Amygdala (tissue), 56 donors: ENCODE results near the gene CBARP.
"Not testable (repeated sequence)": the region's sequence is repeated elsewhere in the genome, so short reads cannot be mapped to it uniquely, and the experiment has no call there.

Experiments used
- DNase-seq, 56 donors: peaks; one replicate each; lab custom pipeline; 2025; lab: John Stamatoyannopoulos, UW

The CBARP gene

GRCh38 chr19:1200614-1201013 is 37.2 kb downstream of the CBARP start:
- DNase-seq: not testable (repeated sequence)

- DNase-seq: no peak
These were observed 38.3 kb downstream of the CBARP start for GRCh38 chr19:1199531-1199930.

DNA sequence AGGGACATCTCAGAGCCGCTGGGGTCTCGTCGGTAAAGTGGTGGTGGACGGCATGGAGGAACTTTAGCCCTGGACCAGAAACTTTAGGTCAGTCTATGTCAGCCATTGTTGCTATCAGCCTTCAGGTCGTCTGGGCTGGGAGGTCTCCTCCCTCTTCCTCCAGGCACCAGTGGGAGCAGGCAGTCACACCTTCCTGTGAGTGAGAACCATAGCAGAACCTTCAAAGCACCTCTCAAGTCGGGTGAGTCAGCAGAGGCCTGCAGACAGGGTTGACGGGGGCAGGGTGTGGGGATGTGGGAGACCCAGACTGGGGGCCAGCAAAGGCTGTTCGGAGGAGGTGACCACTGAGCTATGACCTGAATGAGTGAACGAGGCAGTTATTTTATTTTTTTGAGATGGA is 48.4 kb downstream of the CBARP start:
- no peak for DNase-seq

- DNase-seq: no peak
These were observed 54.1 kb downstream of the CBARP start for GRCh38 chr19:1183543-1184172.

DNA sequence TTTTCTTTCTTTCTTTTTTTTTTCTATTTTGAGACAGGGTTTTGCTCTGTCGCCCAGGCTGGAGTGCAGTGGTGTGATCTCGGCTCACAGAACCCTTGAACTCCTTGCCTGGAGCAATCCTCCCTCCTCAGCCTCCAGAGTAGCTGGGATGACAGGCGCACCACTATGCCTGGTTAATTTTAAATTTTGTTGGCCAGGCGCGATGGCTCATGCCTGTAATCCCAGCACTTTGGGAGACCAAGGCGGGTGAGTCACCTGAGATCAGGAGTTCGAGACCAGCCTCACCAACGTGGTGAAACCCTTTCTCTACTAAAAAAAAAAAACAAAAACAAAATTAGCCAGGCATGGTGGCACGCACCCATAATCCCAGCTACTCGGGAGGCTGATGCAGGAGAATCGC is 55.1 kb downstream of the CBARP start:
- no peak for DNase-seq

DNA sequence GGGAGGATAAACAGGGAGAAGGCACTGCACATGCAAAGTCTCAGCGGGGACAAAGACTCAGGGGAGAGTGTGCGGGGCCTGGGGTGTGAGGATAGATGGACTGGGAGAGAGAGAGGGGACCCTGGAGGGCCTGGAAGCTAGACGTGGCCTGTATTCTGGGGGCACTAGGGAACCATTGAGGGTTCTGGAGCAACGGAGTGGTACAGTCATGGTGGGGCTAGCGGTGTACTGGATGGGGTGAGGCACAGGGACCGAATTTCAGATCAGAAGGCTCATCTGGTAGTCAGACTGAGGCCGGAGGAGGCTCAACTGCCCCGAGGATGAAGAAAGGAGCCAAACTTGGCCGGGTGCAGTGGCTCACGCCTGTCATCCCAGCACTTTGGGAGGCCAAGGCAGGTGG is 55.7 kb downstream of the CBARP start:
- no peak for DNase-seq

DNA sequence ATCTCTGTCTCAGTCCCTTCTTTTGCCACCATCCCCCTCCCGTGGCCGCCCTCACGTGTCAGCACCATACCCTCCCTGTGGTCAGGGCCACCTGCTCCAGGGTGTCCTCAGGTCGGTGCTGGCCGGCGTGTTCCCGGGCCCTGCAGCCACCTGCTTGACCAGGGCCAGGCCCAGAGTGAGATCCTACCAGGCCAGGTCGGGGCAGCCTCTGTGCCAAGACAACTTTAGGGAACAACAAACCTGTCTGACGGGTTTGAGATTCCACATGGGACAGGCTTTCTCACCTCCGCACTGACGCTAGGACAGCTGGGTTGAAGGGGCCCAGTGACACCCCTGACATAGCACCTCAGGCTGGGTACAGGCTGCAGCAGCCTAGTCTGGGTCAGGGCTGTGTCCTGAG is 56.2 kb downstream of the CBARP start:
- no peak for DNase-seq
